HG02571 (cell line): ENCODE measurements around the gene SPATA33.

Source experiments
- ATAC-seq: cut with Tn5 transposase; IDR thresholded peaks from one replicate; pipeline ENCODE4 v1.9.1; 2021; ENCODE audit warnings: mild to moderate bottlenecking, moderate library complexity; ENCODE audit not compliant: unreplicated experiment

SPATA33 gene

GRCh38 chr16:89657442-89658220 lies at the start of gene SPATA33, which contains the start of gene CHMP1A:
Gene SPATA33, plus strand, starts transcription at chr16:89657836. Its CDS starts 76 bp downstream, at chr16:89657912.
Gene CHMP1A, minus strand, starts transcription at chr16:89657708. Its CDS starts 120 bp downstream, at chr16:89657588.
- peak; percentile 81 for ATAC-seq

DNA sequence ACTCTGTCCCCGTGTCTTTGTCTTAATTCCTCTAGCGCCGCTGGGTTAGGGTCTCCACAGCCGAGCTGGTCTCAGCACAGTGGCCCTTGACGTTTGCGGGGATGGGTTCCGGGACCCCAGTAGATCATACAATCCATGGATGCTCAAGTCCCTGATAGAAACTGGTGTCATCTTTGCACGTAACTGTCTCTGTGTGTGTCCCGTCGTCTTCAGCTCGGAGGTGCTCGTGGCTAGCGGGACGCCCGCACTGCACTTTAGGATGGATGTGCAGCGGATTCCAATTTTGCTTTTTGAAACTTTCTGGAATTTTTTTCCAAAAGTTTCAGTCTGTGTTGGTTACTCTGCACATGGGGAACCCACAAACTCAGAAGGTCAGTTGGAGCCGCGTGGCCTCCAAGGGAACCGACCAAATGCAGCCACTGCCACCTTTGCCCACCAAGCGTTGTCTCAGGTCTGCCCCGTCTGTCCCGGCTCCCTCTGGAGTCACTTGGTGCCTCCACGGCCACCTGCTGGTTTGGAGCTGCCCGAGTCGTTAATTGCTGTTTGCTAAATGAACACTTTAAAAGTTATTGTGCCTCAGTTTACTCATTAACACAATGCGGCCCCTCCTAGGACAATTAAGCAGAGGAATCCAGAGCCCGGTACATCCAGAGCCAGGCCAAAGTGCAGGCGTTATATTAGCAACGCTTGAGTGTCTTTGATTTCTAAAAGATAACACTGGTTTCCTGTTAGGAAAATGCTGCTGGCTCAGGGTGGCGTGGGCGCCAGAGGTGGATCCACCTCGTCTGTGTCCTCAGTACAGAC lies 49.5 kb upstream of the SPATA33 start:
- ATAC-seq, result no peak

GRCh38 chr16:89610108-89610453 lies 47.6 kb upstream of the SPATA33 start:
- ATAC-seq, result no peak

DNA sequence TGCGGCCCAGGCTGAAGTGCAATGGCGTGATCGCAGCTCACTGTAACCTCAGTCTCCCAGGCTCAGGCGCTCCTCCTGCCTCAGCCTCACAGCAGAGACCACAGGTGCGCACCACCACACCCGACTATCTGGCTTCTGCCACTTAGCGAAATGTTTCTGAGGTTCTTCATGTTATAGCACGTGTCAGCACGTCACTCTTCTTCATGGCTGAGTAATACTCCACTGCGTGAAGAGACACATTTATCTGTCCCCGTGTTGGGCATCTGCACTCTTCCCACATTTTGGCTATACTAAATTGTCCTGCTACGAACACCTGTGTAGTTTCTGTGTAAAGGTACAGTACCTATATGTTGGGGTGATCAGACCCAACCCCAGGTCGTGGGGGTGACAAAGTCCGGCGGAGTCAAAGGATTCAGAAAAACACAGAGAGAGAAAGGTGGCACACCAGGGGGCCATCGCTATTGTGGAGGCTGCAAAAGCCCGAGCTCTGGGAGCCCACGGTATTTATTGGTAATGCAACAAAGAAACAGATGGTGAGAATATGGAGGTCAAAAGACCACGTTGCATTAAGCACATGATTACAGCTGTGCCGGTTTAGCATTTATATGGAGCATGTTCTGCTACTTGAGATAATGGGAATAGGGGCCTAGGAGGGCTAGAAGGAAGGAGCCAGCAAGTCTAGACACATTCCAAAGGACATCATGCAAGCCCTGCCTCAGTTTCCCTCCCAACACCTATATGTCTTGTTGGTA lies 45.0 kb upstream of the SPATA33 start:
- ATAC-seq, result no peak

GRCh38 chr16:89613231-89613953 lies 44.2 kb upstream of the SPATA33 start, which contains the start of gene DPEP1:
Gene DPEP1, plus strand, starts transcription at chr16:89613642. Its CDS starts 16,769 bp downstream, at chr16:89630411.
- ATAC-seq, result no peak

DNA sequence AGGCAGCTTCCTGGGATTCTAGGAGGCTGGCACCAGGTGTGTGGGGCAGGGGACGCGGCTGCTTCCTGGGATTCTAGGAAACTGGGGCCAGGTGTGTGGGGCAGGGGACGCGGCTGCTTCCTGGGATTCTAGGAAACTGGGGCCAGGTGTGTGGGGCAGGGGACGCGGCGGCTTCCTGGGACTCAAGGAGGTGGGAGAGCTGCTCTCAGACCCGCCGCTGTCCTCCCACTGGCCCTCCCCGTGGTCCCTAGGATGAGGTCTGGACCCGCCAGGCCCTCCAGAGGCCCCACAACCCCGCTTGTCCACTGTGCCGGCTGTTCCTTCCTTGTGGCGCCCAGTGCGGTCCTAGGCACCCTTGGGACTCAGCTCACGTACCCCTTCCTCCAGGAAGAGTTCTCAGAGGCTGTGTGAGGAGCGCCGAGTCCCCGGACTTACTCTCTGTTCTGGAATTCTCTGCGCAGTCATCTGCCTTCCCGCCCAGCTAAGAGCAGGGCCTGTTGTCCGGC lies 43.6 kb upstream of the SPATA33 start:
- no peak for ATAC-seq

DNA sequence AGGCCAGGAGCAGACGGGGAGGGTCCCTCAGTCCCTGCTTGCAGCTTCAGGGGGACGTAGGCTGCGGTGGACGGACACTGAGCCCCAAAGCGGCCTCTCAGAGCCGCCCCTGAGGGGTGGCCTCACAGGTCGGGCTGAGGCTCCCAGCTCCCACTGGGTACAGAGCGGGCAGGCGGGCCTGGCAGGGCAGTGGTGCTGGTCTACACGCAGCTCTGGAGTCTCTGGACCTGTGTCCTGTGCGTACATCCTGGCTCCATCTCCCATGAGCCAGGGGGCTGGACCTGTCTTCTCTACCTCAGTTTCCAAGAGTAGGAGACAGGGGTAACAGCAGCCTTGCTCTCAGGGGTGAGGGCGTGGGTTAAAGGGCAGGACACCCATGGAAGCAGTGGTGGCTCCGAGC lies 42.5 kb upstream of the SPATA33 start:
- no peak for ATAC-seq

DNA sequence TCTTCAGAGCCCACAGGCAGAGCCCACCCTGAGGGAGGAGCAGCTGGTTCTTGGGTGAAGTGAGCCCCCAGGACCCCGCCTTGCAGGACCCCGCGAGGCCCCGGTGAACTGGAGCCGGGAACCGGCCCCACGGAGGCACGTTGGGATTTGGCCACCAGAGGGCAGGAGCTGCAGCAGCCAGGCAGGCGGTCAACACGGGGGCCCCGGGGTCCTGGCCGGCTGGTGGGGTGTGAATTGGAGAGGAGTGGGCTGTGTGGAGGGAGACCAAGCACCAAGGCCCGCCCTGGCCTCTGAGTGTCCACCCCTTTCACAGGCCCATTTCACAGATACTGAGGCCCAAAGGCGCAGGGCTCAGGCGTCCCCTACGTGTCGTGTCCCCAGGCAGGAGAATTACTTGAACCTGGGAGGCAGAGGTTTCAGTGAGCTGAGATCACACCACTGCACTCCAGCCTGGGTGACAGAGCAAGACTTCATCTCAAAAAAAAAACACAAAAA lies 42.0 kb upstream of the SPATA33 start:
- no peak for ATAC-seq

DNA sequence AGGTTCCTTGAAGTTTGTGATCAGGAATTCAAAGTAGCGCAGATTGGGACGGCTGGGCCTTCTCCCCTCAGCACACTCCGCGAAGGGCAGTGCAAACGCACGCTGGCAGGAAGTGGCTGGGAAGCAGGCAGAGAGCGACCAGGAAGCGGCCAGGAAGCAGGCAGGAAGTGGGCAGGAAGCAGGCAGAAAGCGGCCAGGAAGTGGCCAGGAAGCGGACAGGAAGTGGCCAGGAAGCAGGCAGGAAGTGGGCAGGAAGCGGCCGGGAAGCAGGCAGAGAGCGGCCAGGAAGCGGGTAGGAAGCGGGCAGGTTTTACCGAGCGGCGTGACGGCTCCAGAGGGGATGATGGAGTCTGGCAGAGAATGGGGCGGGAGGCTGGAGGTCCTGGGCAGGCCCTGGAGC lies 41.0 kb upstream of the SPATA33 start:
- ATAC-seq, result no peak

- ATAC-seq, result no peak
Observed at GRCh38 chr16:89617036-89617435, 40.6 kb upstream of the SPATA33 start.

- ATAC-seq, result no peak
Observed at GRCh38 chr16:89618109-89618998, 39.3 kb upstream of the SPATA33 start.

DNA sequence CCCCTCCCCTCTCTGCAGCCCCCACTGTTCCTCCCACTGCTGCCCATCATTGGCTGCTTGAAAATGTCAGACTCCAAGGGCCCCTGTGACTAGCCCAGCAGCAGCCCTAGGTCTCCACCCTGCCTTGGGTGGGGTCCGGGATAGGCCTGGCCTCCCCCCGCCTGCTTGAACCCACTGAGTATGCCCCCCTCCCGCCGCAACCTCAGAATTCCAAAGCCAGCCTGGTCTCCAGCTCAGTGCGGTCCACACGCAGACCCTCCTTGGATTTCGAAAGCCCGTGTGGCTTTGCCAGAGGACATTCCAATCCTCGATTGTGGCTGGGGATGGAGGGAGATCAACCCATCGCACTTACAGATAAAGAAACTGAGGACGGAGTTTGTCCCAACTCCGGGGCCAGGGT lies 37.8 kb upstream of the SPATA33 start:
- ATAC-seq, result no peak

GRCh38 chr16:89620406-89620841 lies 37.2 kb upstream of the SPATA33 start:
- no peak for ATAC-seq

- no peak for ATAC-seq
Observed at GRCh38 chr16:89621136-89621697, 36.4 kb upstream of the SPATA33 start.

GRCh38 chr16:89621698-89622409 lies 35.8 kb upstream of the SPATA33 start:
- no peak for ATAC-seq

GRCh38 chr16:89623511-89624261 lies 34.0 kb upstream of the SPATA33 start:
- no peak for ATAC-seq
